Coronary artery (tissue), 2 donors: ENCODE results near the gene MESD.
A peak's percentile ranks its signal among the peaks of the same experiment; 100 is the strongest.

Source experiments
- DNase-seq: peaks from one replicate; pipeline ENCODE4 v3.0.0-alpha.2; 2017; ENCODE audit warnings: low spot score
- H3K27ac ChIP-seq, 2 donors: fragments of 200-600 bp; sonication (generic); one replicate each; pipeline ENCODE4 v1.5.1; 2016 to 2019
- H3K4me3 ChIP-seq: fragments of 200-600 bp; sonication (generic); 2 replicates; pipeline ENCODE4 v1.5.1; 2016; ENCODE audit warnings: mild to moderate bottlenecking, moderate library complexity
- TF ChIP-seq, protein P1 (sequence below): fragments of 200-600 bp; sonication (generic); IDR thresholded peaks from one replicate; pipeline ENCODE4 v1.5.1; 2019; ENCODE audit warnings: antibody characterized with exemption

Gene MESD

DNA sequence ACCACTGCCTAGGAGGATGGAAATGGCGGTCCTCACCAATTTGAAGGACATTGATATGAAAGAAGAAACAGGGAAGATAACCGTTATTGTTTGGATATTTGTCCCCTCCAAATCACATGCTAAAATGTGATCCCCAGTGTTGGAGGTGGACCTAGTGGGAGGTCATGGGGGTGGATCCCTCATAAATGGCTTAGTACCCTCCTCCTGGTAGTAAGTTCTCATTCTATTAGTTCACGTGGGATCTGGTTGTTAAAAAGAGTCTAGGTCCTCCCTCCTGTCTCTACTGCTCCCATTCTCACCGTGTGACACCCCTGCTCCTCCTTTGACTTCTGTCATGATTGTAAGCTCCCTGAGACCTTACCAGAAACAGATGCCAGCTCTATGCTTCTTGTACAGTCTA, 41.6 kb upstream of the MESD start:
- TF ChIP-seq, protein P1, sequence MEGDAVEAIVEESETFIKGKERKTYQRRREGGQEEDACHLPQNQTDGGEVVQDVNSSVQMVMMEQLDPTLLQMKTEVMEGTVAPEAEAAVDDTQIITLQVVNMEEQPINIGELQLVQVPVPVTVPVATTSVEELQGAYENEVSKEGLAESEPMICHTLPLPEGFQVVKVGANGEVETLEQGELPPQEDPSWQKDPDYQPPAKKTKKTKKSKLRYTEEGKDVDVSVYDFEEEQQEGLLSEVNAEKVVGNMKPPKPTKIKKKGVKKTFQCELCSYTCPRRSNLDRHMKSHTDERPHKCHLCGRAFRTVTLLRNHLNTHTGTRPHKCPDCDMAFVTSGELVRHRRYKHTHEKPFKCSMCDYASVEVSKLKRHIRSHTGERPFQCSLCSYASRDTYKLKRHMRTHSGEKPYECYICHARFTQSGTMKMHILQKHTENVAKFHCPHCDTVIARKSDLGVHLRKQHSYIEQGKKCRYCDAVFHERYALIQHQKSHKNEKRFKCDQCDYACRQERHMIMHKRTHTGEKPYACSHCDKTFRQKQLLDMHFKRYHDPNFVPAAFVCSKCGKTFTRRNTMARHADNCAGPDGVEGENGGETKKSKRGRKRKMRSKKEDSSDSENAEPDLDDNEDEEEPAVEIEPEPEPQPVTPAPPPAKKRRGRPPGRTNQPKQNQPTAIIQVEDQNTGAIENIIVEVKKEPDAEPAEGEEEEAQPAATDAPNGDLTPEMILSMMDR, result no peak
- DNase-seq, result no peak
- Histone ChIP-seq H3K4me3 (no peak overlapping the region), H3K27ac (peak overlapping the region in 1 of 2 donors; percentile 57)

DNA sequence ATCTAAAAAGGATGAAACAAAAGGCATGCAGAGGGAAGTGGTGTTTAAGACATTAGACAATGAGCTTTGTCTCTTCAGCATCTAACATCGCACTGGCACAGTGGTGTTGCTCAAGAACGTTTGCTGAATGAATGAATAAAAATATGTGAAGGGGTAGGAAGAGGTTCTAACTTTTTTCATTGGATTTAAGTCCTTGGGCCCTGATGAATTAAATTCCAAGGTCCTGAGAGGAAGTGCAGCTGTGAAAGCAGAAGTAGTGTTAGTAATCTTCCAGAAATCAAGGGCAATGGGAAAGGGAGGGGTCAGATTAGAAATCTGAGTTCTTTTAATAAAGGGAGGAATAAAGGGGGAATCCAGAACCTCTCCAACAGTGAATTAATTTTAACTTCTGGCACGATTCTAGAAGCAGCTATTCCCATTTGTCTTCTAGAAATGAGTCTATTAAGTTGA, 40.7 kb upstream of the MESD start:
- TF ChIP-seq, protein P1, result no peak
- DNase-seq, result no peak
- Histone ChIP-seq H3K4me3 (no peak overlapping the region), H3K27ac (peak overlapping the region in 1 of 2 donors; percentile 57)

DNA sequence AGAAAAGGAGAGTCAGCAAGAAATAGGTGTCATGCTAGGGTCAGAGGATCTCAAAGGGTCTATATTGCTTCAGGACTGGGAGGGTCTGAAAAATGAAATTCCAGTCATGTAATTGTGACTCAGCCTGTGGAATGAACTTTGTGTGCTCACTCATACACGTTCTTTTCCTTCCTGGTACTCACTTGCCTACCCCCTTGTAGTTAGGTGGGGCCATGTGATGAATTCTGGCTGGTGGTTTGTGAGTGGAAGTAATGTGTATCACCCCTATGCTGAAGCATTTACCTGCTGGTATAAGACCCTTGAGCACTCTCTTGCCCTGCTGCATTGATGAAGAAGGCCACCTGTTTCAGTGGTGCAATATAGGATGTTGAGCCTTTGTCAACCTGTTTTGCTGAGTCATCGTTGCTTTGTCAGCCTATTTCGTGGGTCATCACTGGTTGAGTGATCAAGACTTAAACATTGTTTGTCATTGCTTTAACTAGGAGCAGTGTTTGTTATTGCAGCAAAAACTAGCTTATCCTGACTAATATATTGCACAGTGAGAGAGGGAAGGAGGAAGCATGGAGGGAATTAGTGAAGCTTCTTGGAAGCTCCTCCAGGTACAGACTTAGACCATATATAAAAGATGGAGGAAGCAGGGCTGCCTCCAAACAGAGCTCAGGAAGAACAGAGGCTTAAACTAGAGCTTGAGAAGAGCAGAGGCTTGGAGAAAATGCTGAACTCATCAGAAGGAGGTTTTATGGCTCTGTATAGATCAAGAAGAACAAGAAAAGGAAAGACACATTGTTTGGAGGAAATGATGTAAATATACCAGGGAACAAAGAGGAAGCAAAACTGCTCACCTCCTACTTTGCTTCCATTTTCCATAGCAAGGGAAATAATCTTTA, 40.0 kb upstream of the MESD start:
- TF ChIP-seq, protein P1, result no peak
- DNase-seq, result no peak
- Histone ChIP-seq H3K4me3 (no peak overlapping the region), H3K27ac (peak overlapping the region in 1 of 2 donors; percentile 66)

DNA sequence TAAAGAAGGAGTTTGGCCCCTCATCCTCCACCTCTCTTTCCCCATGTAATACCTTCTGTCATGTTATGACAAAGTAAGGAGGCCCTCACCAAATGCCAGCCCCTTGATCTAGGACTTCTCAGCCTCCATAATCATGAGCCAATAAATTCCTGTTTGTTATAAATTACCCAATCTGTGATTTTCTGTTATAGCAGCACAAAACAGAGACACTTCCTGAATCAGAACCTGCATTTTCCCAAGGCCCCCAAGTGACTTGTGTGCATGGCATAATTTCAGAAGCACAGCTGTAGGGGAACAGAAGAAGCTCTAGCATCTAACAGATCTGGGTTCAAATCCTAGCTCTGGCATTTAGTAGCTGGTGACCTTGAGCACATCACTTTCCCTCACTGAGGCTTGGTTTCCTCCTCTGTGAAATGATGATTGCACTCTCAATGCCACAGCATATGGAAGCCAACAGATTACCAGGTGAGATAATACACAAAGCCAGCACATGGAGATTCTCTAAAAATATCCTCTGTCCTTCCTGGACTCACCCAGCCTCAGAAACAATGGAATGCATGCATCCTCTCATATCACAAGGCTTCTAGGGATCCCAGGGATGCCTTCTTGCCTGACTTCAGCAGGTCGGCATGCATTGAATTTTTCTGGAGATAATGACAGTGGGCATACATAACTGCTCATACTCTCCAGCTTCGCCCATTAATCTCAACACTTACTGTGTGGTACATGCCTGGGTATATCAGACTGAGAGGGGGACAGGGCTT, 37.4 kb upstream of the MESD start:
- Histone ChIP-seq H3K4me3 (no peak overlapping the region), H3K27ac (no peak overlapping the region)
- DNase-seq, result no peak
- TF ChIP-seq, protein P1, result no peak

DNA sequence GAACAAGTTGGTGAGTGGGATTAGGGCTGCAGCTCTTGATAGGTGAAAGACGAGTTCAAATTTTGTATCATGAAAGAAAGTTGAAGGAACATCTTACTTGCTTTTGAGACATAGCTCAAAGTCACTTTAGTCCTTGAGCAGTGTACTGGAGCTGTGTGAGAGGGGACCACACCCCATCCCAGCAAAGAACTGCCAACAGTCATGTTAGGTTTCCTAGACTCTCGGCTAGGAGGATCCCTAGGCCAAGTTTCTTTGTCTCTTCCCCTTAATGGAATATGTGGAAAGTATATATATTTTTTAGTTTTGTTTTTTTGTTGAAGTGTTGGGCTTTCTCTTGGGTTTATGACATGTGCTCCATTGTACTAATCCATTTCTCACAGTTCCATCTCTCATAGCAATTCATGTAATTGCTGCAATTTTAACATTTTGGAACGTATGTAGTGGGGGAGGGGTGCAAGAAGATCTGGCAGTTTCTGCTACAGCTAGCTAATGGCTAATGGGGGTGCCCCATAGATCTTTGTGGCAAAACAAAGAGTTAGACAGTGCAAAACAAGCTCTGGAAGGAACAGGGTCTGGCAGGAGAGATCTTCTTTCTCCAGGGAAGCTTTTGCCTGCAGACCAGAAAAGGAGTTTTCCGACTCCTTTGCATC, 36.2 kb upstream of the MESD start:
- no peak for DNase-seq
- TF ChIP-seq, protein P1, result no peak
- Histone ChIP-seq H3K27ac (peak overlapping the region in 1 of 2 donors; percentile 89), H3K4me3 (no peak overlapping the region)

DNA sequence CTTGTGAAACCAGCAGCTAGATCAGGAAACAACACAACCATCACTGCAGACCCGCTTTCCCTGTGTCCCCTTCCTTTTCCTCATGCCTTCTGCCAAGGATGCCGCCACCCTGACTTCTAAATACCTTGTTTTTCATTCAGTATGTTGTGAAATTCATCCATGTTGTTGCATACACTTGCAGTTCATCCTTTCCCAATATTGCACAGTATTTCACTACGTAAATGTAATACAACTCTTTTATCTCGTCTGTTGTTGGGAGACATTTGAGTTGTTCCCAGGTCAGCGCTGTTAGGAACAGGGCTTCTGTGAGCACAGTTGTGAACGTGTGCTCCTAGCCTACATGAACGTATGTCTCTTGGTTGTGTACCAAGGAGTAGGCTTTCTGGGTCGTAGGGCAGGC, 35.3 kb upstream of the MESD start:
- H3K4me3 ChIP-seq, result no peak overlapping the region
- H3K27ac ChIP-seq, result peak overlapping the region in 1 of 2 donors; percentile 89
- TF ChIP-seq, protein P1, result no peak
- no peak for DNase-seq
